Endothelial cell (in vitro differentiated cells): ENCODE measurements around the gene ATP2B2. TPM values are rescaled to one million over a fixed set of nuclear protein-coding genes. Genes with fewer than 3 reads are reported as not detected.

Experiments
- DNase-seq: peaks from one replicate; pipeline ENCODE4 v3.0.0; 2021; ENCODE audit warnings: low spot score
- H3K27ac Mint-ChIP-seq: one replicate; pipeline ENCODE4 v1.8.0; 2021; ENCODE audit warnings: mixed read lengths, inconsistent platforms; ENCODE audit not compliant: unreplicated experiment
- H3K27me3 Mint-ChIP-seq: one replicate; pipeline ENCODE4 v1.8.0; 2021; ENCODE audit warnings: mild to moderate bottlenecking, moderate library complexity, mixed read lengths, inconsistent platforms; ENCODE audit not compliant: unreplicated experiment
- H3K36me3 Mint-ChIP-seq: one replicate; pipeline ENCODE4 v1.8.0; 2021; ENCODE audit warnings: mild to moderate bottlenecking, low read depth, mixed read lengths, inconsistent platforms; ENCODE audit not compliant: unreplicated experiment
- H3K4me1 Mint-ChIP-seq: one replicate; pipeline ENCODE4 v1.8.0; 2021; ENCODE audit warnings: mild to moderate bottlenecking, mixed read lengths, inconsistent platforms; ENCODE audit not compliant: unreplicated experiment
- H3K4me3 Mint-ChIP-seq: one replicate; pipeline ENCODE4 v1.8.0; 2021; ENCODE audit warnings: mild to moderate bottlenecking, mixed read lengths, inconsistent platforms; ENCODE audit not compliant: unreplicated experiment
- H3K9me3 Mint-ChIP-seq: one replicate; pipeline ENCODE4 v1.8.0; 2021; ENCODE audit warnings: mixed read lengths, inconsistent platforms; ENCODE audit not compliant: unreplicated experiment
- total RNA-seq: library from RNA; stranded (reverse); fragmentation: NEBNext Ultra II Directional; extraction: Animal tissue kit (Norgen Biotek cat#: 25700); gene quantifications from one replicate; pipeline ENCODE4 v1.2.1, GENCODE V29; 2021; ENCODE audit not compliant: unreplicated experiment
- TF ChIP-seq, protein P1 (sequence below): fragments of 200-600 bp; sonication (generic); IDR thresholded peaks from one replicate; pipeline ENCODE4 v1.5.0; 2021; ENCODE audit warnings: antibody characterized with exemption; ENCODE audit not compliant: unreplicated experiment

Gene ATP2B2
- total RNA-seq, 1 donor from 2014 or later, result 1.7 TPM

- no peak overlapping the region for H3K4me3 Mint-ChIP-seq
- TF ChIP-seq, protein P1, sequence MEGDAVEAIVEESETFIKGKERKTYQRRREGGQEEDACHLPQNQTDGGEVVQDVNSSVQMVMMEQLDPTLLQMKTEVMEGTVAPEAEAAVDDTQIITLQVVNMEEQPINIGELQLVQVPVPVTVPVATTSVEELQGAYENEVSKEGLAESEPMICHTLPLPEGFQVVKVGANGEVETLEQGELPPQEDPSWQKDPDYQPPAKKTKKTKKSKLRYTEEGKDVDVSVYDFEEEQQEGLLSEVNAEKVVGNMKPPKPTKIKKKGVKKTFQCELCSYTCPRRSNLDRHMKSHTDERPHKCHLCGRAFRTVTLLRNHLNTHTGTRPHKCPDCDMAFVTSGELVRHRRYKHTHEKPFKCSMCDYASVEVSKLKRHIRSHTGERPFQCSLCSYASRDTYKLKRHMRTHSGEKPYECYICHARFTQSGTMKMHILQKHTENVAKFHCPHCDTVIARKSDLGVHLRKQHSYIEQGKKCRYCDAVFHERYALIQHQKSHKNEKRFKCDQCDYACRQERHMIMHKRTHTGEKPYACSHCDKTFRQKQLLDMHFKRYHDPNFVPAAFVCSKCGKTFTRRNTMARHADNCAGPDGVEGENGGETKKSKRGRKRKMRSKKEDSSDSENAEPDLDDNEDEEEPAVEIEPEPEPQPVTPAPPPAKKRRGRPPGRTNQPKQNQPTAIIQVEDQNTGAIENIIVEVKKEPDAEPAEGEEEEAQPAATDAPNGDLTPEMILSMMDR, result no peak
- peaks cover 3% of the 10 kb centered on the region for H3K4me1 Mint-ChIP-seq
- no peaks in the 10 kb centered on the region for H3K36me3 Mint-ChIP-seq
- no peaks in the 10 kb centered on the region for H3K9me3 Mint-ChIP-seq
- no peak for DNase-seq
- H3K27ac Mint-ChIP-seq, result no peak overlapping the region
- H3K27me3 Mint-ChIP-seq, result peaks cover 2% of the 10 kb centered on the region
These were observed 48.4 kb downstream of the ATP2B2 start for GRCh38 chr3:10456981-10457380.

DNA sequence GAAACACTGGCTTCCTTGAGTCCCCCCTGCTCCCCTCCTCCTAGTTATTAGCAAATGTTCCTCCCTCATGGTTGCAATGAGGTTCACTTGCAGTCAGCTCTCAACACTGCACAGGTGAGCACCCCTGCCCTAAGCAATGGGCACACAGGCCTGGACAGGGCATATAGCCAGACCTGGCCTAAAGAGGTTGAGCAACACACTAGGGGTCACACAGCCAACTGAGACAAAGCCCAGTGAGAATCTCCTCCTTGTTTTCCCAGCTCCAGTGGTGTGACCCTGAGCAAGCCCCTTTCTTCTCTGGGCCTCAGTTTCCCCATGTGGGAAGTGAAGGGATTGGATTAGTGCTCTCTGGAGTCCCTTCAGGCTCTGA, 49.9 kb downstream of the ATP2B2 start:
- H3K27me3 Mint-ChIP-seq, result peaks cover 2% of the 10 kb centered on the region
- TF ChIP-seq, protein P1, result no peak

GRCh38 chr3:10454907-10455544, 50.4 kb downstream of the ATP2B2 start:
- no peaks in the 10 kb centered on the region for H3K36me3 Mint-ChIP-seq
- no peak for DNase-seq
- H3K27ac Mint-ChIP-seq, result no peak overlapping the region
- no peaks in the 10 kb centered on the region for H3K9me3 Mint-ChIP-seq
- peaks cover 3% of the 10 kb centered on the region for H3K4me1 Mint-ChIP-seq
- TF ChIP-seq, protein P1, result no peak
- peaks cover 2% of the 10 kb centered on the region for H3K27me3 Mint-ChIP-seq
- no peak overlapping the region for H3K4me3 Mint-ChIP-seq

More for the DNA sequence above, 49.9 kb downstream of the ATP2B2 start:
- H3K9me3 Mint-ChIP-seq, result no peaks in the 10 kb centered on the region
- no peak overlapping the region for H3K27ac Mint-ChIP-seq
- no peak overlapping the region for H3K4me3 Mint-ChIP-seq
- H3K4me1 Mint-ChIP-seq, result peaks cover 3% of the 10 kb centered on the region
- no peak for DNase-seq
- no peaks in the 10 kb centered on the region for H3K36me3 Mint-ChIP-seq

- Mint-ChIP-seq H3K36me3 (no peaks in the 10 kb centered on the region), H3K4me3 (no peak overlapping the region), H3K9me3 (no peaks in the 10 kb centered on the region), H3K4me1 (peaks cover 3% of the 10 kb centered on the region), H3K27ac (no peak overlapping the region), H3K27me3 (peaks cover 3% of the 10 kb centered on the region)
- TF ChIP-seq, protein P1, result no peak
- DNase-seq, result no peak
These were observed 51.8 kb downstream of the ATP2B2 start for GRCh38 chr3:10453431-10454163.
